ENCODE results near the gene FOXD3.

DNA sequence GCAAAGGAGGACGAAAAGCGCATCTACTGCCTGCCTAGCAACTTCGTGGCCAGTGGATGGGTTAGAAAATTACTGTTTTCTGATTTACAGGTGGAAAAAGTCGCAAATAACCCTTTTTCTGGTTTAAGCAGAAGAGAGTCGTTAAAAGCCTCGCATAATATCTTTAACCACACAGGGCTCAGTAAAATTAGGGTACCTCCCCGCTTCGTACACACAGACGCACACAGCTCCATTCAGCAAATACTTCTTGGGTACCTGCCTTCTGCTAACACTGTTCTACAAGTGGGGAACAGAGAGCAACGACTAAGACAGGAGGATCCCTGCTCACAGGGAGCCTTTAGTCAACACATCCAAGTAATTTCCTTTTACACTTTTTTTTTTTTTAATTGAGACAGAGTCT, 45.8 kb downstream of the FOXD3 start:
- TF ChIP-seq, protein P1, sequence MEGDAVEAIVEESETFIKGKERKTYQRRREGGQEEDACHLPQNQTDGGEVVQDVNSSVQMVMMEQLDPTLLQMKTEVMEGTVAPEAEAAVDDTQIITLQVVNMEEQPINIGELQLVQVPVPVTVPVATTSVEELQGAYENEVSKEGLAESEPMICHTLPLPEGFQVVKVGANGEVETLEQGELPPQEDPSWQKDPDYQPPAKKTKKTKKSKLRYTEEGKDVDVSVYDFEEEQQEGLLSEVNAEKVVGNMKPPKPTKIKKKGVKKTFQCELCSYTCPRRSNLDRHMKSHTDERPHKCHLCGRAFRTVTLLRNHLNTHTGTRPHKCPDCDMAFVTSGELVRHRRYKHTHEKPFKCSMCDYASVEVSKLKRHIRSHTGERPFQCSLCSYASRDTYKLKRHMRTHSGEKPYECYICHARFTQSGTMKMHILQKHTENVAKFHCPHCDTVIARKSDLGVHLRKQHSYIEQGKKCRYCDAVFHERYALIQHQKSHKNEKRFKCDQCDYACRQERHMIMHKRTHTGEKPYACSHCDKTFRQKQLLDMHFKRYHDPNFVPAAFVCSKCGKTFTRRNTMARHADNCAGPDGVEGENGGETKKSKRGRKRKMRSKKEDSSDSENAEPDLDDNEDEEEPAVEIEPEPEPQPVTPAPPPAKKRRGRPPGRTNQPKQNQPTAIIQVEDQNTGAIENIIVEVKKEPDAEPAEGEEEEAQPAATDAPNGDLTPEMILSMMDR (IDR thresholded peaks at IDR 0.05), result no peak
- no peak for TF ChIP-seq POLR2A (IDR thresholded peaks at IDR 0.05)
